ENCODE measurements around the gene LMCD1.

Gene LMCD1

DNA sequence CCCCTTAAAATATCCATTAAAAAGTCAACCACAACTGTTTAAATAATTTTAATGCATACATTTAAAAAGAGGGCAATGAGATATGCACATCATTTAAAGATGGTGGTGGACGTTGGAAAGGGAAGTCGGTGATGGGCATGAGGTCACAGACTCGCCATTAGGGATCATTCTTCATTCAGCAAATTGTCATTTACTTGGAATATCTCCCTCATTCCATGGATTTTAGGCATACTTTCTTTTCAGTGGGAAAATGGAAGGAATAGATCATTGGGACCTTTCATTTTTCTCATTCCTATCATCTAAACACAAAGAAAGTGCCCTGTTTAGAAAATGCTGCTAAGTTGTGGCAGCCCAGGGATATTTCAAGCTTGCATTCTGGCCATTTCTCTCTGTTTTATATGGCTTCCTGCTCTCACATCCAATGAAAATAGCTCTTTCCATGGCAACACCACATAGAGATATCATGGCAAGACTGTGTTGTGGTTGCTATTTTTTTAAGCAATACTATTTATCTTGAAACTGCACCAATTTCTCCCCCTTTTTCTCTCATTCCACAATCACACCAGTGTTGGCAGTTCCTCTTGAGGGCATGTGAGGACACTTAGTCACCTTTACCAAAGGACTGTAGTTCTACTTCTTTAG is 40.7 kb upstream of the LMCD1 start:
- TF ChIP-seq REST (IDR thresholded peaks at IDR 0.05; ENCODE audit: low read depth) = no peak
- TF ChIP-seq TEAD4 (IDR thresholded peaks at IDR 0.05) = no peak
- no peak for TF ChIP-seq EP300 (IDR thresholded peaks at IDR 0.05; ENCODE audit: borderline replicate concordance)
- TF ChIP-seq CEBPB (IDR thresholded peaks at IDR 0.05) = no peak
- TF ChIP-seq ZBTB7A (IDR thresholded peaks at IDR 0.05; ENCODE audit: low read depth) = no peak
- no peak for TF ChIP-seq NFIC (IDR thresholded peaks at IDR 0.05)
- TF ChIP-seq TAF1 (IDR thresholded peaks at IDR 0.05; ENCODE audit: low read depth) = no peak

DNA sequence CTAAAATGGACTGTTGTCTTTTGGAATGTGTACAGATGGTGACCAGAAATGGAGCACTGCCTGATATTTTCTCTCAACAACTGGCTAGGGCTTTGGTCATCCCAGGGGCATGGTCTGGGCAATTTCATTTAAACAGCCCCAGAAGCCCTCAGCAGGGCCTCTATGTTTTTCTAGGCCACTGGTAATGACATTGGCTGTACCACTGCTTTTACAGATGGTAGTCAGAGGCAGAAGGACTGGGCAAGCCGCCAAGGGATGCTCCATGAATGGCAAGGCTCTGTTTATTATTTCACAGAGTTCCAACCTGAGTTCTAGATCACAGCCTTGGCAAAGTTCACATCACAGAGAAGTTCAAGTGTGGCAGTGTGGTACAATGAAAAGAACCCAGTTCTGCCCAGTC is 37.0 kb upstream of the LMCD1 start:
- TF ChIP-seq NFIC (IDR thresholded peaks at IDR 0.05) = no peak
- TF ChIP-seq TEAD4 (IDR thresholded peaks at IDR 0.05) = no peak
- TF ChIP-seq EGR1 (IDR thresholded peaks at IDR 0.05) = no peak
- TF ChIP-seq, protein P1, sequence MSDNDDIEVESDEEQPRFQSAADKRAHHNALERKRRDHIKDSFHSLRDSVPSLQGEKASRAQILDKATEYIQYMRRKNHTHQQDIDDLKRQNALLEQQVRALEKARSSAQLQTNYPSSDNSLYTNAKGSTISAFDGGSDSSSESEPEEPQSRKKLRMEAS (IDR thresholded peaks at IDR 0.05) = no peak
- no peak for TF ChIP-seq TAF1 (IDR thresholded peaks at IDR 0.05; ENCODE audit: low read depth)
- TF ChIP-seq TCF12 (IDR thresholded peaks at IDR 0.05; ENCODE audit: low read depth) = no peak
- no peak for TF ChIP-seq FOXM1 (IDR thresholded peaks at IDR 0.05; ENCODE audit: borderline replicate concordance, low read depth)
- TF ChIP-seq CREB1 (IDR thresholded peaks at IDR 0.05; ENCODE audit: low read depth) = no peak
- no peak for TF ChIP-seq CEBPB (IDR thresholded peaks at IDR 0.05)
- TF ChIP-seq EP300 (IDR thresholded peaks at IDR 0.05; ENCODE audit: borderline replicate concordance) = no peak
- TF ChIP-seq USF1 (IDR thresholded peaks at IDR 0.05) = no peak
- no peak for TF ChIP-seq REST (IDR thresholded peaks at IDR 0.05; ENCODE audit: low read depth)
- TF ChIP-seq ZBTB7A (IDR thresholded peaks at IDR 0.05; ENCODE audit: low read depth) = no peak
- no peak for TF ChIP-seq YY1 (IDR thresholded peaks at IDR 0.05; ENCODE audit: low read depth)
- TF ChIP-seq RAD21 (IDR thresholded peaks at IDR 0.05; ENCODE audit: low read depth) = no peak

DNA sequence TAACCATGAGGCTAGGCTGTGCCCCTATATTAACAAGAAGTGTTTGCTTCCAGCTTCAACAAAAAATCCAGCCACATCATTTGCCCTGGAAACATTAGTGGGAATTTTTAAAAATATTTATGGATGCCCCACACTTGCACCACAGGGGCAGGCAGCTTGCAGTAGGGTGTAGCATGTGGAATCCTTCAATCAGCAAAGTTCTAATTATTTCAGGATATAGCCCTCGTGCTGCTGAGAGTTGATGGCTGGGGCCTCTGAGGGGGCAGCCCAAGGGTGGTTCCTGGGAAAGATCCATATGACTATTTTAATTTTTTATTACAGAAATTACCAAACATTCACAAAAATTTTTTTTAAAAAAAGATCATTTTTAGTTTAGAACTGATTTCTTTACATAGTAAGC is 35.1 kb upstream of the LMCD1 start:
- TF ChIP-seq TAF1 (IDR thresholded peaks at IDR 0.05; ENCODE audit: low read depth) = no peak
- no peak for TF ChIP-seq CREB1 (IDR thresholded peaks at IDR 0.05; ENCODE audit: low read depth)
- TF ChIP-seq, protein P1 (IDR thresholded peaks at IDR 0.05) = no peak
- no peak for TF ChIP-seq YY1 (IDR thresholded peaks at IDR 0.05; ENCODE audit: low read depth)
- TF ChIP-seq ZBTB7A (IDR thresholded peaks at IDR 0.05; ENCODE audit: low read depth) = no peak
- TF ChIP-seq USF1 (IDR thresholded peaks at IDR 0.05) = no peak
- no peak for TF ChIP-seq RAD21 (IDR thresholded peaks at IDR 0.05; ENCODE audit: low read depth)
- no peak for TF ChIP-seq EP300 (IDR thresholded peaks at IDR 0.05; ENCODE audit: borderline replicate concordance)
- TF ChIP-seq REST (IDR thresholded peaks at IDR 0.05; ENCODE audit: low read depth) = no peak
- no peak for TF ChIP-seq FOXM1 (IDR thresholded peaks at IDR 0.05; ENCODE audit: borderline replicate concordance, low read depth)
- TF ChIP-seq NFIC (IDR thresholded peaks at IDR 0.05) = no peak
- TF ChIP-seq CEBPB (IDR thresholded peaks at IDR 0.05) = no peak
- no peak for TF ChIP-seq TCF12 (IDR thresholded peaks at IDR 0.05; ENCODE audit: low read depth)
- no peak for TF ChIP-seq TEAD4 (IDR thresholded peaks at IDR 0.05)
- TF ChIP-seq EGR1 (IDR thresholded peaks at IDR 0.05) = no peak

DNA sequence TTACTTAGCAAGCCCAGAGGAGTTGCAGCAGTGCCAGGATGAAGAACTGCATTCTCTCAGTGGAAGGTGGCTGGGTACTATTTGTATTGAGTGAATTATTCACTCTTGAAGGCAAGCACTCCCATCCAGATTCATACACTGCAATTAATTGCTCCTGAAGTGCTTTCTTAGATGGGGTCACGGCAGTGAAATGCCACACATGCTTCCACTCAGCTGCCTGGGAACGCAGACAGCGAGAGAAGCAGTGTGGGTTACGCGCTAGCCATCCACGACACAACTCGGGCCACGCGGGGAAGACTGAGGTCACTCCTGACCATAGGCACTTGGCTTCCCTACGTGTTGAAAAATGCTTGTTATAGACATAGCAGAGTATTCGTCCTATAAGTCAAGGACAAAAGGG is 30.8 kb upstream of the LMCD1 start:
- TF ChIP-seq CREB1 (IDR thresholded peaks at IDR 0.05; ENCODE audit: low read depth) (no peak), EGR1 (IDR thresholded peaks at IDR 0.05) (no peak), EP300 (IDR thresholded peaks at IDR 0.05; ENCODE audit: borderline replicate concordance) (no peak), NFIC (IDR thresholded peaks at IDR 0.05) (no peak), YY1 (IDR thresholded peaks at IDR 0.05; ENCODE audit: low read depth) (no peak), TCF12 (IDR thresholded peaks at IDR 0.05; ENCODE audit: low read depth) (no peak), TAF1 (IDR thresholded peaks at IDR 0.05; ENCODE audit: low read depth) (no peak), CEBPB (IDR thresholded peaks at IDR 0.05) (no peak), USF1 (IDR thresholded peaks at IDR 0.05) (no peak), ZBTB7A (IDR thresholded peaks at IDR 0.05; ENCODE audit: low read depth) (no peak), TEAD4 (IDR thresholded peaks at IDR 0.05) (no peak), FOXM1 (IDR thresholded peaks at IDR 0.05; ENCODE audit: borderline replicate concordance, low read depth) (no peak), RAD21 (IDR thresholded peaks at IDR 0.05; ENCODE audit: low read depth) (no peak), REST (IDR thresholded peaks at IDR 0.05; ENCODE audit: low read depth) (no peak)
- TF ChIP-seq, protein P1 (IDR thresholded peaks at IDR 0.05) = no peak

Data from Ishikawa (cell line).